ENCODE data around the gene CCDC13. TPM values are rescaled to one million over a fixed set of nuclear protein-coding genes. Genes with fewer than 3 reads are reported as not detected.

Gene CCDC13
- total RNA-seq, 6 experiments from 2014 or later = 0.17 to 0.47 (median 0.30) TPM; not detected in 2

DNA sequence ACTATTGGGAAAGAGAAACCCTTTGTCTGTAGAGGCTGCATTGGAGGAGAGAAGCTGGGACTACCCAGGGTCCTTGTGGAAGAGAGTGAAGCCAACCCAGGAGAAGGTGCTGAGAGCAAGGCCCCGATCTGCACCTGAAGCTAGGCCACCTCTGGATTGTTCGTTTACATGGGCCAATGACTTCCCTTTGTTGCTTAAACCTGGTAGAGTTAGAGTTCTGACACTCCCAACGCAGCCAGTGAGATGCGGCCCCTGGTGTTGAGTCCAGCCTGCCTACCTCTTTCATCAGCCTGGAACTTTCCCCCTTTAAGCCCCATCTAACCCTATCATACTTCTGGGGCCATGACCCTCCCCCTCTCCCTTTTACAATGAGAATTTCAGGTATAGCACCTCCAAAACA, 30.8 kb downstream of the CCDC13 start:
- DNase-seq = no peak
- no peaks in the 10 kb centered on the region; the same call in 1 of the 2 replicates for H3K9me3 Mint-ChIP-seq
- no peaks in the 10 kb centered on the region for H3K36me3 Mint-ChIP-seq (ENCODE audit: low read depth)
- TF ChIP-seq, protein P1, sequence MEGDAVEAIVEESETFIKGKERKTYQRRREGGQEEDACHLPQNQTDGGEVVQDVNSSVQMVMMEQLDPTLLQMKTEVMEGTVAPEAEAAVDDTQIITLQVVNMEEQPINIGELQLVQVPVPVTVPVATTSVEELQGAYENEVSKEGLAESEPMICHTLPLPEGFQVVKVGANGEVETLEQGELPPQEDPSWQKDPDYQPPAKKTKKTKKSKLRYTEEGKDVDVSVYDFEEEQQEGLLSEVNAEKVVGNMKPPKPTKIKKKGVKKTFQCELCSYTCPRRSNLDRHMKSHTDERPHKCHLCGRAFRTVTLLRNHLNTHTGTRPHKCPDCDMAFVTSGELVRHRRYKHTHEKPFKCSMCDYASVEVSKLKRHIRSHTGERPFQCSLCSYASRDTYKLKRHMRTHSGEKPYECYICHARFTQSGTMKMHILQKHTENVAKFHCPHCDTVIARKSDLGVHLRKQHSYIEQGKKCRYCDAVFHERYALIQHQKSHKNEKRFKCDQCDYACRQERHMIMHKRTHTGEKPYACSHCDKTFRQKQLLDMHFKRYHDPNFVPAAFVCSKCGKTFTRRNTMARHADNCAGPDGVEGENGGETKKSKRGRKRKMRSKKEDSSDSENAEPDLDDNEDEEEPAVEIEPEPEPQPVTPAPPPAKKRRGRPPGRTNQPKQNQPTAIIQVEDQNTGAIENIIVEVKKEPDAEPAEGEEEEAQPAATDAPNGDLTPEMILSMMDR (IDR thresholded peaks at IDR 0.05) = no peak
- H3K4me1 Mint-ChIP-seq (ENCODE audit: low read depth) = no peaks in the 10 kb centered on the region
- no peak overlapping the region for H3K27ac Mint-ChIP-seq
- no peak overlapping the region for H3K4me3 Mint-ChIP-seq
- peaks cover 7% of the 10 kb centered on the region for H3K27me3 Mint-ChIP-seq (ENCODE audit: insufficient read depth)

DNA sequence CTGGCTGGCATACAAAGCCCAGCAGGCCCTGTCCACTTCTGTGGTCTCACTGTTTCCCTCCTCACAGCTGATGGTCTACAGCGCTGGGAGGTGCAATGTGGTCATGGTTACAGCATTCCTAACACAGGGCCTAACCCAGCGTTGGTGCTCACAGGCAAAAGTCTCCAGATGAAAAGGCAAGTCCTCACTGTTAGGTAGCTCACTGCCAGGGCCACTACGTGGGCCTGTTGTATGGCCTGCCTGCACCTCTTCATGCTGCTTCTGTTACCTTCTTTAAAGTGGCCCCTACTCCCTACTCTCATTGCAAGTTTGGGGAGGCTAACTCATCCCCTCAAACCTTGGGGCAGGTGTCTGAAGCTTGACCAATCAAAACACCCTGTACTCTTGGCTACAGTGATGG, 31.3 kb downstream of the CCDC13 start:
- TF ChIP-seq, protein P1 (IDR thresholded peaks at IDR 0.05) = no peak
- no peaks in the 10 kb centered on the region for H3K4me1 Mint-ChIP-seq (ENCODE audit: low read depth)
- DNase-seq = no peak
- H3K4me3 Mint-ChIP-seq = no peak overlapping the region
- no peaks in the 10 kb centered on the region; the same call in 1 of the 2 replicates for H3K9me3 Mint-ChIP-seq
- peaks cover 6% of the 10 kb centered on the region for H3K27me3 Mint-ChIP-seq (ENCODE audit: insufficient read depth)
- no peaks in the 10 kb centered on the region for H3K36me3 Mint-ChIP-seq (ENCODE audit: low read depth)
- H3K27ac Mint-ChIP-seq = no peak overlapping the region

DNA sequence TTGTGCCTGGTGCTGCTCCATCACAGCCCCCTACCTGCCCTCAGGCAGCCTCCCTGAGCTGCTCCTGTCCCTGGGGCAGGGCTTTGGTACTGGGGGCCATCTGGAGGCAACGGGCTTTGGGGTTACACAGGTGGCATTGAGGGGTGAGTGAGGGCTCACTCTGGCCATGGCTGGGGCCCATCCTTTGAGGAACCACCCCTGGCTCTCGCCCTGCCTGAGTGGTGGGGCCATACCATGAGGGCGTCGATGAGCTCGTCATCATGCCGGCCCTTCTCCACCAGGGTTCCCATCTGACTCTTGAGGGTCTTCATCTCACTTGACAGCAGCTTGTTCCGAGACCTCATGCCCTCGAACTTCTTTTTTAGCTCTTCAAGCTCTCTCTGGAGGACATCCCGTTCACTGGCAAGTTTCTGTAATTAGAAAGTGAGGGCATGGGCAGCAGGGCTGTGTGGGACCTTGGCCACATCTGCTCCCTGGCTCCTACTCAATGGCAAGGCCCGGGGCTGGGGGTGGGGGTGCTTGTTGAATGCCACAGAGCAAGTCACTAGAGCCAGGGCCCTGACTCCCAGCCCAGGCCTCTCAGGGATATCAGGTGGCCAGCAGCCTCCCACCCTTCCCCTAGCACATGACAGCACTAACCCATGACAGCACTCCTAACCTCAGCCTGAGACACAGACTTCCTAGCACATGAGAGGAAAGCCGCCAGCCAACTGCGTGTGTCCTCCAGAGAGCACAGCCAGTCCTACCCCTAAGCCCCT, 33.5 kb downstream of the CCDC13 start:
- Mint-ChIP-seq H3K36me3 (ENCODE audit: low read depth) (no peaks in the 10 kb centered on the region), H3K27ac (no peak overlapping the region), H3K9me3 (no peaks in the 10 kb centered on the region; the same call in 1 of the 2 replicates), H3K4me3 (no peak overlapping the region), H3K27me3 (ENCODE audit: insufficient read depth) (peaks cover 13% of the 10 kb centered on the region), H3K4me1 (ENCODE audit: low read depth) (no peaks in the 10 kb centered on the region)
- TF ChIP-seq, protein P1 (IDR thresholded peaks at IDR 0.05) = no peak
- no peak for DNase-seq

DNA sequence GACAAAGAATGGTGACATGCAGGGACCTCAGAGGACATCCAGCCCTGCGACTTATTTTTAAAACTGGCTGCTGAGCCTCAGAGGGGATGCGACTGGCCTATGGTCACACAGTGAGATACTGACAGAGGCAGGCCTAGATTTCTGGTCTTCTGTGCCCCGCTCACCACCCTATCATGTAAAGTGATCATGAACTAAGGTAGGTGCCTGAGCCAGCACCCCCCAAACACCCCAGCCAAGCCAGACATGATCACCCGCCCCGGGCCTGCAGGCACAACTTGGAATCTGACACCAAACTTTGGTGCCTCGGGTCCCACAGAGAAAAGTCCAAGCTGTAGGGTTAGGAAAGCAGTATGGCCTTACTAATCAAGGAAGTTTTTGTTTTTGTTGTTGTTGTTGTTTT, 36.5 kb downstream of the CCDC13 start:
- Mint-ChIP-seq H3K4me1 (ENCODE audit: low read depth) (no peaks in the 10 kb centered on the region), H3K36me3 (ENCODE audit: low read depth) (no peaks in the 10 kb centered on the region), H3K9me3 (no peaks in the 10 kb centered on the region; the same call in 1 of the 2 replicates), H3K4me3 (no peak overlapping the region), H3K27me3 (ENCODE audit: insufficient read depth) (peaks cover 23% of the 10 kb centered on the region), H3K27ac (no peak overlapping the region)
- no peak for DNase-seq
- TF ChIP-seq, protein P1 (IDR thresholded peaks at IDR 0.05) = no peak

DNA sequence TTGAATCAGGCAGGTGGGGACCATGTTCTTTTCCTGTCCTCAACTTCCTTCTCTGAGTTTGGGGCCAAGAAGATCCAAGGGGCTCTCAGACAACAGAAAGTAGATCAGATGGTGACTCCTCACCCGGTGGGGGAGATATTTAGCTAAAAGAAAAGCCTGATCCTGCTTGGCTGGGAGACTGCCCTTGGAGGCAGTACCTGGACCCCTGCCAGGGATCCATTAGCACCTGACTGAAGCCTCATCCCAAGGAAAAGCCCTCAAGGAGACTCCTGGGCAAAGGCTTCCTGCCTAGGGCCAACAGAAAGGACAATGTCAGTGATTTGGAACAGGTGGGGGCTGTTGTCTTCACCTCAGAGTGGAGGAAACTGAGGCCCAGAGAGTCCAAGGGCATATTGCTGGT, 37.0 kb downstream of the CCDC13 start:
- DNase-seq = no peak
- TF ChIP-seq, protein P1 (IDR thresholded peaks at IDR 0.05) = no peak
- no peaks in the 10 kb centered on the region for H3K4me1 Mint-ChIP-seq (ENCODE audit: low read depth)
- H3K36me3 Mint-ChIP-seq (ENCODE audit: low read depth) = no peaks in the 10 kb centered on the region
- no peak overlapping the region for H3K4me3 Mint-ChIP-seq
- H3K9me3 Mint-ChIP-seq = no peaks in the 10 kb centered on the region; the same call in 1 of the 2 replicates
- H3K27ac Mint-ChIP-seq = no peak overlapping the region
- peaks cover 26% of the 10 kb centered on the region for H3K27me3 Mint-ChIP-seq (ENCODE audit: insufficient read depth)

All from HFFc6 (cell line).